Esophagus squamous epithelium (tissue), 4 donors: ENCODE measurements around the gene CRB2.

Source experiments
- POLR2A ChIP-seq, 4 donors: fragments of 450-650 bp; IDR thresholded peaks; one replicate each; pipeline ENCODE4 v1.6.1; 2017; ENCODE audit warnings: antibody characterized with exemption in 4 of 4, mild to moderate bottlenecking in 4 of 4, moderate library complexity in 3 of 4
- TF ChIP-seq, protein P1 (sequence below), 6 experiments: fragments of 450-650 bp in 4 of 6; fragments of 200-600 bp in 2 of 6; sonication (generic) in 2 of 6; IDR thresholded peaks; one replicate each; pipeline ENCODE4 v1.5.1; 2016 to 2019; ENCODE audit warnings: antibody characterized with exemption in 6 of 6, mild to moderate bottlenecking in 4 of 6, moderate library complexity in 4 of 6

DNA sequence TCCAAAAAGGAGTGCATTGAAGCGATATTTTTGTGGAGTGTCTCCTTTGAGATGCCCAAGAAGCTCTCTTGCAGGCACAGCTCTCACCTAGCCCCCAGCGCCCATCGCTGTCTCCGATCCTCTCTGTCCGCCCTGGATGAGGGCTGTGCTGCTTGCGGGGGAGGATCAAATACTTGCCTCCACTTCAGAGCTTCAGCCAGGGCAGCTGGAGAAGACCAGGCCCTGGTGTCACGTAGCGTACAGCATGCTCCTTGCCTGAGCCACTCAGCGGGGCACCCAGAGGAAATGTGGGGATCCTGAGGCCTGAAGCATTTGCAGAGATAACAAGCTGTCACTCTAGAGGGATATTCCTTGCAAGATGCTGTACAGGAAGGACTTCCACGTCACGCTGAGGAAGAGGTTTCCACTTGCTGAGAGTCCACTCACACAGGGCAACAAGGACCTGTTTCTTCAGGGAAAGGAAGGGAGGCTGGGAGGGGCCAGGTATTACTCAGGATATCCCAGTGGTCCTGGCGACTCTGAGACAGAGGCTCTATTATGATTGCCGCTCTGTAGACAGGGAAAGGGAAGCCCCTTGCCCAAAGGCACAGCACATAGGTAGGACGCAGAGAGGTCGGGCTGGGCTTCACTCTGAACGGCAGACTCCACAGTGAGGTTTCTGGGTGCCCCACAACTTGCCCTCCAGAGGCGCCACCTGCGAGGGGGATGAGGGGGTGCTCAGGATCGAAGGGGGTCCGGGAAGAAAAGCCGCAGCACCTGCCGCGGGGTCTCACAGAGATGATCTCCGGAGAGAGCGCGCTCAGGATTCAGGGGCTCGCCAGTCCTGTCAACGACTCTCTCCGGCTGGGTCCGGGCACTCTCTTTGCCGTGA is 64.0 kb downstream of the CRB2 start:
- TF ChIP-seq, protein P1, sequence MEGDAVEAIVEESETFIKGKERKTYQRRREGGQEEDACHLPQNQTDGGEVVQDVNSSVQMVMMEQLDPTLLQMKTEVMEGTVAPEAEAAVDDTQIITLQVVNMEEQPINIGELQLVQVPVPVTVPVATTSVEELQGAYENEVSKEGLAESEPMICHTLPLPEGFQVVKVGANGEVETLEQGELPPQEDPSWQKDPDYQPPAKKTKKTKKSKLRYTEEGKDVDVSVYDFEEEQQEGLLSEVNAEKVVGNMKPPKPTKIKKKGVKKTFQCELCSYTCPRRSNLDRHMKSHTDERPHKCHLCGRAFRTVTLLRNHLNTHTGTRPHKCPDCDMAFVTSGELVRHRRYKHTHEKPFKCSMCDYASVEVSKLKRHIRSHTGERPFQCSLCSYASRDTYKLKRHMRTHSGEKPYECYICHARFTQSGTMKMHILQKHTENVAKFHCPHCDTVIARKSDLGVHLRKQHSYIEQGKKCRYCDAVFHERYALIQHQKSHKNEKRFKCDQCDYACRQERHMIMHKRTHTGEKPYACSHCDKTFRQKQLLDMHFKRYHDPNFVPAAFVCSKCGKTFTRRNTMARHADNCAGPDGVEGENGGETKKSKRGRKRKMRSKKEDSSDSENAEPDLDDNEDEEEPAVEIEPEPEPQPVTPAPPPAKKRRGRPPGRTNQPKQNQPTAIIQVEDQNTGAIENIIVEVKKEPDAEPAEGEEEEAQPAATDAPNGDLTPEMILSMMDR (IDR thresholded peaks at IDR 0.05): no peak
- no peak for TF ChIP-seq POLR2A (IDR thresholded peaks at IDR 0.05)
